Hepatocyte (in vitro differentiated cells): ENCODE data around the gene POLG2. TPM values are rescaled to one million over a fixed set of nuclear protein-coding genes. Genes with fewer than 3 reads are reported as not detected.

Source experiments
- DNase-seq: peaks from one replicate; pipeline ENCODE4 v3.0.0-alpha.2; 2016; ENCODE audit warnings: low spot score
- H2AFZ ChIP-seq: fragments of 200-600 bp; sonication (generic); 2 replicates; pipeline ENCODE4 v1.6.0; 2016; ENCODE audit warnings: antibody characterized with exemption, mild to moderate bottlenecking
- H3K27ac ChIP-seq: fragments of 200-600 bp; sonication (generic); 2 replicates; pipeline ENCODE4 v1.5.1; 2016; ENCODE audit warnings: mild to moderate bottlenecking
- H3K27me3 ChIP-seq: fragments of 200-600 bp; sonication (generic); 2 replicates; pipeline ENCODE4 v1.6.1; 2016
- H3K36me3 ChIP-seq: fragments of 200-600 bp; sonication (generic); replicated peaks from 2 replicates; pipeline ENCODE4 v1.5.1; 2016; ENCODE audit warnings: low read depth; ENCODE audit not compliant: insufficient read depth
- H3K4me1 ChIP-seq: fragments of 200-600 bp; sonication (generic); 2 replicates; pipeline ENCODE4 v1.5.1; 2016; ENCODE audit warnings: mild to moderate bottlenecking, moderate library complexity; ENCODE audit not compliant: insufficient read depth
- H3K4me2 ChIP-seq: fragments of 200-600 bp; sonication (generic); 2 replicates; pipeline ENCODE4 v1.6.0; 2016
- H3K4me3 ChIP-seq: fragments of 200-600 bp; sonication (generic); 2 replicates; pipeline ENCODE4 v1.5.1; 2016; ENCODE audit warnings: mild to moderate bottlenecking
- H3K79me2 ChIP-seq: fragments of 200-600 bp; sonication (generic); 2 replicates; pipeline ENCODE4 v1.6.0; 2017; ENCODE audit warnings: mild to moderate bottlenecking
- H3K9me2 ChIP-seq: fragments of 200-600 bp; sonication (generic); replicated peaks from 2 replicates; pipeline ENCODE4 v1.6.0; 2017; ENCODE audit warnings: mild to moderate bottlenecking; ENCODE audit not compliant: insufficient read depth
- H3K9me3 ChIP-seq: fragments of 200-600 bp; sonication (generic); 2 replicates; pipeline ENCODE4 v1.5.1; 2016; ENCODE audit warnings: low read depth, mild to moderate bottlenecking
- H4K20me1 ChIP-seq: fragments of 200-600 bp; sonication (generic); 2 replicates; pipeline ENCODE4 v1.6.0; 2016; ENCODE audit warnings: mild to moderate bottlenecking; ENCODE audit not compliant: insufficient read depth, poor library complexity, severe bottlenecking
- CTCF ChIP-seq: fragments of 200-600 bp; sonication (generic); IDR thresholded peaks from 2 replicates; pipeline ENCODE4 v1.5.1; 2016; ENCODE audit warnings: antibody characterized with exemption, mild to moderate bottlenecking; ENCODE audit not compliant: poor library complexity
- EZH2 ChIP-seq: fragments of 200-600 bp; sonication (generic); IDR thresholded peaks from 2 replicates; pipeline ENCODE4 v1.6.1; 2016; ENCODE audit warnings: antibody characterized with exemption, mild to moderate bottlenecking, borderline replicate concordance
- EZH2phosphoT487 ChIP-seq: fragments of 200-600 bp; sonication (generic); IDR thresholded peaks from one replicate; pipeline ENCODE4 v1.6.1; 2018; ENCODE audit warnings: antibody characterized with exemption, mild to moderate bottlenecking, low read depth, moderate library complexity; ENCODE audit not compliant: unreplicated experiment, severe bottlenecking
- WGBS: methylation state at CpG from one replicate; pipeline ENCODE4 v1.1.6; 2016; ENCODE audit warnings: low lambda C conversion rate; ENCODE audit errors: missing lambda C conversion rate; 5-methylcytosine and 5-hydroxymethylcytosine counted together
- polyA plus RNA-seq: library from polyadenylated mRNA; unstranded; fragments of >200 nt; fragmentation: Nextera tagmentation; extraction: Ambion mirVana; gene quantifications from 2 replicates; pipeline ENCODE4 v1.2.1, GENCODE V29; 2016
- total RNA-seq: library from RNA; depleted of rRNA; stranded (reverse); fragments of >200 nt; gene quantifications from 2 replicates; pipeline ENCODE4 v1.2.3, GENCODE V29; 2014

POLG2 gene
- total and polyA plus RNA-seq, 2 experiments from 2014 or later: 8.1 to 9.7 TPM

DNA sequence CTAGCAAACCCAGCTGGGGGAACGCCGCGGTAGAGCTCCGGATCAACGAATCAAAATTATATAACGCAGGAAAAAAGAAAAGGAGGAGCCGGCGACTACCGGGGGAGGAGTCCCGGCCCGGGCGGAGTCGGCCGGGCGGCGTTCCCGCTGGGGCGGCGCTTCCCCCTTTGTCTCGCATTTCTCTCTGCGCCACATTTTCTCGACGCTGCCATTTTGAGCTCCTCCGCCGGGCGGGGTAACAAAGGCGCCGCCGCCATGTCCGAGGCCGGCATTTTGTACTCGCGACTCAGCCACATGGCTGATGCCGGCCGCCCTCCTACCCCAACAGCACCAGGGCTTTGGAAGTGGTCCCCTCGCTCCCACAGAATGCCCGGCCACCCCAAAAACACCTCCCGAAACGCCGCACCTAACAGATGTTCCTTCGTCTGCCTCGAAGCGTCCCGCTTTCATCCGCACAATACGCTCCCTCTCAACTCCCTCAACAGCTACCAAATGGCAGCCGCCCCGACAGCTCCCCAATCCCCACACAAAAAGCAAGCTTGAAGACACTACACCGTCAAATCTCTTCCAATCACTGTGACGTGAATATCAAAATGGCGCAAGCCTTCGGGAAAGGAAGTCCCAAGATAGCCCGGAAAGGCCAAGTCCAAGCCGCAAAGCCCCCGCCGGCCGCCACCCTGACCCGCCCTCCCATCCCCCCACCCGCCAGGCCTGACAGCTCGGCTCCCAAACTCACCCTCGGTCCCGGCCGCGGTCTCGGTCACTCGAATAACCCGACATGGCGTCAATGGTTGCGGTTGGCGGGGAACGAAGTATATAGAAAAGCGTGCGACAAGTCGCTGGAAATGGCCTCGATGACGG is 8.7 kb upstream of the POLG2 start:
- Histone ChIP-seq H3K27ac (peak overlapping the region; percentile 100), H3K9me2 (no peaks in the 10 kb centered on the region), H3K27me3 (no peaks in the 10 kb centered on the region), H2AFZ (peak overlapping the region; percentile 11), H3K36me3 (peaks cover 8% of the 10 kb centered on the region), H3K4me1 (peaks cover 13% of the 10 kb centered on the region), H4K20me1 (peaks cover 75% of the 10 kb centered on the region), H3K79me2 (peaks cover 84% of the 10 kb centered on the region), H3K4me3 (peak overlapping the region; percentile 93), H3K4me2 (peak overlapping the region; percentile 88), H3K9me3 (no peaks in the 10 kb centered on the region)
- no peak for TF ChIP-seq EZH2
- no peak for TF ChIP-seq CTCF
- TF ChIP-seq EZH2phosphoT487: no peak
- DNase-seq: peak; percentile 94
- WGBS: under 1% methylated on average over 72 of the region's 76 CpGs

DNA sequence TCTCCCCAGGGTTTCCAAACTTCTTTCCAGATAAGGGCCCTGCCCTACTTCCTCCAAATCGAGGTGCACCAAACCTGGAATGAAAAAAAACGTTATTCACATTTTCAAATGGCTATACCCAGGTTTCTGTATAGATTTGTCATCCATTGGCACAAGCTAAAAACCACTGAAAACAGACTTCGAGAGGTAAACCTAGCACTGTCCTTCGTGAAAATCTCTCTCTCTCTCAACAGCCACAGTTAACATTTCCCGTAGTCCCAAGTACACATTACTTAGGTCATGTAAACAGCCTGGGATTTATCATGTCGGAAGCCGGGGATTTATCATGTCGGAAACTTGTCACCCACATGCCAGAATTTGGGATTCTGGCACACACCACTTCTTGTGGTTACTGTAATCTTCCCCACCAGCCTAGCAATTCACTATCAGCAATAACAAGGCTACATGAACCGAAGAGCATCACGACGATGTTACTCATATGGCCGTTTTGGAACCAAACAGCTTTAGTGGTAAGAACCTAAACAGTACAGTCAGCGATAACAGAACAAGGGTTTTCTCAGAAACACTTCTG is 8.0 kb upstream of the POLG2 start:
- DNase-seq: peak; percentile 38
- no peak for TF ChIP-seq EZH2phosphoT487
- TF ChIP-seq CTCF: no peak
- no peak for TF ChIP-seq EZH2
- 2% methylated on average over 13 of the region's 13 CpGs for WGBS
- Histone ChIP-seq H3K9me3 (no peaks in the 10 kb centered on the region), H3K9me2 (no peaks in the 10 kb centered on the region), H2AFZ (no peak overlapping the region), H3K4me1 (peaks cover 13% of the 10 kb centered on the region), H3K36me3 (peaks cover 8% of the 10 kb centered on the region), H3K79me2 (peaks cover 84% of the 10 kb centered on the region), H3K27ac (peak overlapping the region; percentile 100), H3K27me3 (no peaks in the 10 kb centered on the region), H3K4me3 (peak overlapping the region; percentile 93), H3K4me2 (peak overlapping the region; percentile 88), H4K20me1 (peaks cover 74% of the 10 kb centered on the region)

DNA sequence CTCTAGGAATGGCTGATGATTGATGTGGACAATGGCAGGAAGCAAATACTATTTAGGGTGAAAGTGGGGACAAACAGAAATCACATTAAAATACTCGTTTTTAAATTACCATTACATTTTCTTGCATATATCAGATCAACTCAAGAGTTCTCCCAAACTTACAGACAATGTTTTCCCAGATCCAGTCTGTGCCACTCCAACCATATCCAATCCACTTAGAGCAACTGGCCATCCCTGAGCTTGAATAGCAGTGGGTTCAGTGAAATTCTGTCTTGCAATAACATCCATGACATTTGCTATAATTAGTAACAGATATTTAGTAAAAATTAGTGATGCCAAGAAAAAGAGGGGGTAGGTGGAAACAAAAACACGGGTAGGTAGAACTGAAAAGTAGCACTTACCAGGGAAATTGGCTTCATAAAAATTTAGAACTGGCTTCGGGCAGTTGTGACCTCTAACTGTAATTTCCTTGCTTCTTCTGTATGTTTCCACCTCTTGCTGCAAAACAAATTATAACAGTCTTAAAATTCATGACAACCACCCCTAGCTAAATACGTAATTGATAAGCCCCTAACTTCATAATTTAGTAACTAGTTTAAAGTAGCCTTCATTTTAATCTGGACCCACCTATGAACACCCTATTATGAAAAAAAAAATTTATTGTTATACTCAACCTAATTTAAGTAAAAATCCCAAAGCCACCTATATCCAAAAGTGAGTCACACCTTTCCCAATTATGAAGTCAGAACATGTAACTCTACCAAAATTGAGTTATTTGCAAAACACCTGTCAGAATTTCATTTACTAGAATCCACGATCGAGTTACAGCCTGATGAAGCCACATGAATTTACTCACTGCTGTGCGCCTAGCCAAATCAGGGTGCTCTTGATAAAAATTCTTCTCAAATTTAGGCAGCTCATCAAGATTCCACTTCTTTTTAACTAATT is 7.2 kb upstream of the POLG2 start:
- Histone ChIP-seq H4K20me1 (peaks cover 76% of the 10 kb centered on the region), H3K36me3 (peaks cover 8% of the 10 kb centered on the region), H3K27me3 (no peaks in the 10 kb centered on the region), H3K4me2 (peak overlapping the region; percentile 88), H3K27ac (peak overlapping the region; percentile 100), H3K9me3 (no peaks in the 10 kb centered on the region), H3K4me3 (peak overlapping the region; percentile 93), H3K79me2 (peaks cover 82% of the 10 kb centered on the region), H3K4me1 (peaks cover 13% of the 10 kb centered on the region), H2AFZ (no peak overlapping the region), H3K9me2 (no peaks in the 10 kb centered on the region)
- no peak for DNase-seq
- TF ChIP-seq CTCF: no peak
- no peak for TF ChIP-seq EZH2phosphoT487
- TF ChIP-seq EZH2: no peak
- 46% methylated on average over 7 of the region's 7 CpGs for WGBS
